SK-N-MC (cell line): ENCODE measurements around the gene NOG.

Source experiments
- EZH2 ChIP-seq: fragments of 200-600 bp; sonication (generic); IDR thresholded peaks from one replicate; pipeline ENCODE4 v1.6.1; 2017; ENCODE audit warnings: antibody characterized with exemption
- FOXP2 ChIP-seq: optimal IDR thresholded peaks from 2 replicates; pipeline ENCODE3; 2011; ENCODE audit warnings: mild to moderate bottlenecking, moderate library complexity; ENCODE audit not compliant: insufficient read depth; ENCODE audit errors: extremely low read length, control extremely low read depth
- POLR2AphosphoS5 ChIP-seq: IDR thresholded peaks from 2 replicates; pipeline ENCODE4 v1.6.1; 2012; ENCODE audit warnings: mild to moderate bottlenecking, low read depth, low read length, borderline replicate concordance

DNA sequence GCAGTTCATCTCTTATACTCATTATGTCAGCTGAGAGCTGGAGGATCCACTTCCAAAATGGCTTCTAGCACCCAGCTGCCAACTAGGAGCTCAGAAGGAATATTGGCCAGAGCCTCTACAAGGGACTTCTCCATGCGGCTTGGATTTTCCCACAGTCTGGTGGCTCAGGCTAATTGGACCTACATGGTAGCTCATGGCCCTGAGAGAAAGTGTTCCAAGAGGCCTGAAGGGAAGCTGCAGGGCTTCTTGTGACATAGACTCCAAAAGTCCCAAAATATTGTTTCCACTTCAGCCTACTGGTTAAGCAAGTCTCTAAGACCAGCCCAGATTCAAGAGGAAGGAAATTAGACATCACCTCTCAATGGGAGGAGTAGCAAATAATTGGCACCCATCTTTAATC lies 6.8 kb downstream of the NOG start:
- TF ChIP-seq EZH2 (no peak), POLR2AphosphoS5 (no peak), FOXP2 (no peak)
